Measurements from ENCODE around the gene DAP.

DNA sequence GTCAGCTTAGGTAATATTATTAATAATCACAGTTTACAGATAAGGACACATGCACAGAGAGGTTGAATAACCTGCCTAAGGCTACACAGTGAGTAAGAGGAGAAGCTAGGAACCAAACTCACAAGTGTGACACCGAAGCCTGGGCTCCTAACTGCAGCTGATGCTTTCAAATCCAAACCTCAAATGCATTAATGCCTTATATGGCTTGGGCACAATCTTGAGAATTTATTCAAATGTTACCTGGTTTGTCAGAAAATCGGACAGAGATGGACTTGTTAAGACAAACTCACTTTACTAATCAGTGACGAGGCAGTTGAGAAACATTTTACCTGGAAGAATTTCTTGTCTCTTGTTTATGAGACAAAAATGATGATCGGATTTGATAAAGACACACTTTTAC, 54.7 kb downstream of the DAP start:
- TF ChIP-seq CTCF (IDR thresholded peaks at IDR 0.05): no peak
- no peak for TF ChIP-seq POLR2A (IDR thresholded peaks at IDR 0.05)
- TF ChIP-seq EP300 (IDR thresholded peaks at IDR 0.05): no peak
- no peak for TF ChIP-seq POLR2AphosphoS5 (IDR thresholded peaks at IDR 0.05)
